PC-3 (cell line): ENCODE measurements around the gene PAF1.

Experiments
- CTCF ChIP-seq: fragments of 300-600 bp; sonication (generic); conservative IDR thresholded peaks from 2 replicates; pipeline ENCODE4 v1.5.1; 2017; ENCODE audit warnings: antibody characterized with exemption, low read depth, mild to moderate bottlenecking, low read length
- EZH2phosphoT487 ChIP-seq: fragments of 300-600 bp; sonication (generic); IDR thresholded peaks from 2 replicates; pipeline ENCODE4 v1.6.1; 2018; ENCODE audit warnings: mild to moderate bottlenecking, antibody characterized with exemption, low read length, borderline replicate concordance

GRCh38 chr19:39436350-39436716 is 45.4 kb upstream of the PAF1 start:
- TF ChIP-seq CTCF: no peak
- no peak for TF ChIP-seq EZH2phosphoT487
